ENCODE results near the gene MAP2.

DNA sequence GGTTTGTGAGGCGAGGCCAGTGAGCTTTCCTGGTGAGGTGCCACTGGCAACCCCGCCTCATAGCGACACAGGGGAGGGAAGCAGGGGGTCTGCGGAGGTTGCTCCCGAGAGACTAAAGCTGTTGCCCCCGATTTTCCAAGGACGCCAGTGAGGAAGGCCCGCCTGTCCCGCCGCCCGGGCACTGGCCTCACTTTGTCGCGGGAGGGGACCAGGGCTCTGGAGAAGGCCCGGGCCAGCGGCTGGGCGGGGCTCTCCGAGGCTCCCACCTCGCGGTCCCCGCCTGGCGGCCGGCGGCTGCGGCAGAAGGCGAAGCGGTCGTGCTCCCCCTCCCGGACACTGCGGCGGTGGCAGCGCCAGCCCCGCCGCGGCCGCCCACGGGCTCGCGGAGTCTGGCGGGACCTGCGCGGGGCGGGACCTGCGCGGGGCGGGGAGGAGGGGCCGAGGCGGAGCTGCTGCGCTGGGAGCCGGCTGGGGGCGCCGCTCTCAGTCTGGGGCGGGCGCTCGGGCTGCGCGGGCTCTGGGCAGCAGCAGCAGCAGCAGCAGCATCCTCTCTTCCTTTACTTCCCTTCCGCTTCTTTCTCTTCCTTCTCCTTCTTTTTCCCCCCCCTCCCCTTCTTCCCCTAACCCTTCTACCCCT lies at the start of gene MAP2:
- TF ChIP-seq, protein P1, sequence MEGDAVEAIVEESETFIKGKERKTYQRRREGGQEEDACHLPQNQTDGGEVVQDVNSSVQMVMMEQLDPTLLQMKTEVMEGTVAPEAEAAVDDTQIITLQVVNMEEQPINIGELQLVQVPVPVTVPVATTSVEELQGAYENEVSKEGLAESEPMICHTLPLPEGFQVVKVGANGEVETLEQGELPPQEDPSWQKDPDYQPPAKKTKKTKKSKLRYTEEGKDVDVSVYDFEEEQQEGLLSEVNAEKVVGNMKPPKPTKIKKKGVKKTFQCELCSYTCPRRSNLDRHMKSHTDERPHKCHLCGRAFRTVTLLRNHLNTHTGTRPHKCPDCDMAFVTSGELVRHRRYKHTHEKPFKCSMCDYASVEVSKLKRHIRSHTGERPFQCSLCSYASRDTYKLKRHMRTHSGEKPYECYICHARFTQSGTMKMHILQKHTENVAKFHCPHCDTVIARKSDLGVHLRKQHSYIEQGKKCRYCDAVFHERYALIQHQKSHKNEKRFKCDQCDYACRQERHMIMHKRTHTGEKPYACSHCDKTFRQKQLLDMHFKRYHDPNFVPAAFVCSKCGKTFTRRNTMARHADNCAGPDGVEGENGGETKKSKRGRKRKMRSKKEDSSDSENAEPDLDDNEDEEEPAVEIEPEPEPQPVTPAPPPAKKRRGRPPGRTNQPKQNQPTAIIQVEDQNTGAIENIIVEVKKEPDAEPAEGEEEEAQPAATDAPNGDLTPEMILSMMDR (conservative IDR thresholded peaks at IDR 0.05 in 1 of 2, IDR thresholded peaks at IDR 0.05 in 1 of 2; ENCODE audit: low read depth in 1 of 2, low read length in 2 of 2), result peak; percentile 52 to 62
- TF ChIP-seq EZH2 (IDR thresholded peaks at IDR 0.05; ENCODE audit: low read length, missing control alignments), result no peak
